Neural cell (in vitro differentiated cells): ENCODE data around the gene TXNDC11. TPM values are rescaled to one million over a fixed set of nuclear protein-coding genes. Genes with fewer than 3 reads are reported as not detected.

ENCODE experiments used
- H2AFZ ChIP-seq: fragments of 200-600, 300-800 bp; sonication (generic), shearing (Covaris generic); 2 replicates; pipeline ENCODE4 v1.6.0; 2014; ENCODE audit warnings: low read depth, mild to moderate bottlenecking, antibody characterized with exemption, low read length, moderate library complexity
- H3F3A ChIP-seq: fragments of 200-600 bp; shearing (Covaris generic); 2 replicates; pipeline ENCODE4 v1.6.1; 2016; ENCODE audit warnings: mild to moderate bottlenecking, moderate library complexity, mixed read lengths, antibody characterized with exemption, low read length; ENCODE audit not compliant: insufficient read depth, poor library complexity, severe bottlenecking
- H3K27ac ChIP-seq: fragments of 200-600, 300-800 bp; sonication (generic), shearing (Covaris generic); 2 replicates; pipeline ENCODE4 v1.5.1; 2014; ENCODE audit warnings: mild to moderate bottlenecking, low read length, moderate library complexity
- H3K27me3 ChIP-seq: fragments of 300-800, 200-600 bp; sonication (generic), shearing (Covaris generic); 2 replicates; pipeline ENCODE4 v1.6.0; 2014; ENCODE audit warnings: mild to moderate bottlenecking, low read depth, low read length, moderate library complexity; ENCODE audit not compliant: insufficient read depth
- H3K36me3 ChIP-seq: fragments of 300-800, 200-600 bp; sonication (generic), shearing (Covaris generic); 2 replicates; pipeline ENCODE4 v1.5.1; 2014; ENCODE audit warnings: mild to moderate bottlenecking, antibody characterized with exemption, low read length, moderate library complexity; ENCODE audit not compliant: insufficient read depth
- H3K4me2 ChIP-seq: fragments of 300-800, 200-600 bp; sonication (generic), shearing (Covaris generic); 2 replicates; pipeline ENCODE4 v1.6.0; 2014; ENCODE audit warnings: mild to moderate bottlenecking, low read length
- H3K4me3 ChIP-seq: fragments of 300-800, 200-600 bp; sonication (generic), shearing (Covaris generic); 2 replicates; pipeline ENCODE4 v1.5.1; 2014; ENCODE audit warnings: mild to moderate bottlenecking, low read length, moderate library complexity
- H3K79me2 ChIP-seq: fragments of 200-600 bp; shearing (Covaris generic); replicated peaks from 2 replicates; pipeline ENCODE4 v1.6.0; 2014; ENCODE audit warnings: mild to moderate bottlenecking, low read length, moderate library complexity; ENCODE audit not compliant: insufficient read depth
- H3K9ac ChIP-seq: fragments of 300-800, 200-600 bp; sonication (generic), shearing (Covaris generic); 2 replicates; pipeline ENCODE4 v1.6.1; 2016; ENCODE audit warnings: mild to moderate bottlenecking, low read length, mixed read lengths
- H3K9me2 ChIP-seq: fragments of 200-600 bp; shearing (Covaris generic); 2 replicates; pipeline ENCODE4 v1.6.1; 2016; ENCODE audit warnings: mild to moderate bottlenecking, low read length, mixed read lengths; ENCODE audit not compliant: insufficient read depth
- H3K9me3 ChIP-seq: fragments of 200-600, 300-800 bp; sonication (generic), shearing (Covaris generic); 2 replicates; pipeline ENCODE4 v1.6.1; 2016; ENCODE audit warnings: mild to moderate bottlenecking, mixed run types, low read length, moderate library complexity, mixed read lengths
- H4K20me1 ChIP-seq: fragments of 200-600 bp; shearing (Covaris generic); 2 replicates; pipeline ENCODE4 v1.6.1; 2016; ENCODE audit warnings: mild to moderate bottlenecking, mixed run types; ENCODE audit not compliant: insufficient read depth
- EP300 ChIP-seq: fragments of 450-650 bp; conservative IDR thresholded peaks from 2 replicates; pipeline ENCODE4 v1.6.1; 2014; ENCODE audit warnings: antibody characterized with exemption, mild to moderate bottlenecking, moderate library complexity; ENCODE audit not compliant: poor library complexity, severe bottlenecking
- EZH2 ChIP-seq: fragments of 200-600, 300-800 bp; shearing (Covaris generic), sonication (generic); IDR thresholded peaks from 2 replicates; pipeline ENCODE4 v1.6.1; 2014; ENCODE audit warnings: antibody characterized with exemption, low read length, borderline replicate concordance, mild to moderate bottlenecking; ENCODE audit not compliant: insufficient read depth, poor library complexity, severe bottlenecking
- MXI1 ChIP-seq: fragments of 450-650 bp; conservative IDR thresholded peaks from 2 replicates; pipeline ENCODE4 v1.6.1; 2014; ENCODE audit warnings: antibody characterized with exemption, mild to moderate bottlenecking; ENCODE audit not compliant: poor library complexity, severe bottlenecking
- POLR2AphosphoS5 ChIP-seq: IDR thresholded peaks from 2 replicates; pipeline ENCODE4 v1.6.1; 2012
- RAD21 ChIP-seq: fragments of 450-650 bp; conservative IDR thresholded peaks from 2 replicates; pipeline ENCODE4 v1.6.1; 2014; ENCODE audit warnings: antibody characterized with exemption, mild to moderate bottlenecking, moderate library complexity
- REST ChIP-seq: IDR thresholded peaks from 2 replicates; pipeline ENCODE4 v1.6.1; 2012; ENCODE audit warnings: borderline replicate concordance
- SMC3 ChIP-seq: fragments of 450-650 bp; conservative IDR thresholded peaks from 2 replicates; pipeline ENCODE4 v1.6.1; 2014; ENCODE audit warnings: antibody characterized with exemption, mild to moderate bottlenecking, moderate library complexity; ENCODE audit not compliant: poor library complexity
- TAF1 ChIP-seq: IDR thresholded peaks from 2 replicates; pipeline ENCODE4 v1.6.1; 2012; ENCODE audit warnings: low read depth
- polyA plus RNA-seq: library from polyadenylated mRNA; depleted of rRNA; stranded (reverse); fragments of >200 nt; gene quantifications from 2 replicates; pipeline ENCODE4 v1.2.3, GENCODE V29; 2014
- TF ChIP-seq, protein P1 (sequence below): fragments of 450-650 bp; IDR thresholded peaks from 2 replicates; pipeline ENCODE4 v1.5.1; 2014; ENCODE audit warnings: antibody characterized with exemption, mild to moderate bottlenecking, moderate library complexity; ENCODE audit not compliant: poor library complexity, severe bottlenecking

Gene TXNDC11
- polyA plus RNA-seq, 1 donor from 2014 or later, result 10.9 TPM

GRCh38 chr16:11737713-11738112, 4.9 kb downstream of the TXNDC11 start:
- no peaks in the 10 kb centered on the region for H4K20me1 ChIP-seq
- H3K27me3 ChIP-seq, result no peaks in the 10 kb centered on the region
- no peak overlapping the region for H3K9ac ChIP-seq
- peaks cover 4% of the 10 kb centered on the region for H3K36me3 ChIP-seq
- no peak overlapping the region for H3K4me2 ChIP-seq
- no peak overlapping the region for H3K27ac ChIP-seq
- peaks cover 27% of the 10 kb centered on the region for H3K79me2 ChIP-seq
- TF ChIP-seq REST (no peak), EZH2 (no peak), EP300 (no peak), MXI1 (no peak), POLR2AphosphoS5 (no peak), TAF1 (no peak), RAD21 (no peak), SMC3 (no peak)
- TF ChIP-seq, protein P1, sequence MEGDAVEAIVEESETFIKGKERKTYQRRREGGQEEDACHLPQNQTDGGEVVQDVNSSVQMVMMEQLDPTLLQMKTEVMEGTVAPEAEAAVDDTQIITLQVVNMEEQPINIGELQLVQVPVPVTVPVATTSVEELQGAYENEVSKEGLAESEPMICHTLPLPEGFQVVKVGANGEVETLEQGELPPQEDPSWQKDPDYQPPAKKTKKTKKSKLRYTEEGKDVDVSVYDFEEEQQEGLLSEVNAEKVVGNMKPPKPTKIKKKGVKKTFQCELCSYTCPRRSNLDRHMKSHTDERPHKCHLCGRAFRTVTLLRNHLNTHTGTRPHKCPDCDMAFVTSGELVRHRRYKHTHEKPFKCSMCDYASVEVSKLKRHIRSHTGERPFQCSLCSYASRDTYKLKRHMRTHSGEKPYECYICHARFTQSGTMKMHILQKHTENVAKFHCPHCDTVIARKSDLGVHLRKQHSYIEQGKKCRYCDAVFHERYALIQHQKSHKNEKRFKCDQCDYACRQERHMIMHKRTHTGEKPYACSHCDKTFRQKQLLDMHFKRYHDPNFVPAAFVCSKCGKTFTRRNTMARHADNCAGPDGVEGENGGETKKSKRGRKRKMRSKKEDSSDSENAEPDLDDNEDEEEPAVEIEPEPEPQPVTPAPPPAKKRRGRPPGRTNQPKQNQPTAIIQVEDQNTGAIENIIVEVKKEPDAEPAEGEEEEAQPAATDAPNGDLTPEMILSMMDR, result no peak
- H2AFZ ChIP-seq, result no peak overlapping the region
- no peak overlapping the region for H3K4me3 ChIP-seq
- no peaks in the 10 kb centered on the region for H3F3A ChIP-seq
- no peaks in the 10 kb centered on the region for H3K9me2 ChIP-seq
- no peaks in the 10 kb centered on the region for H3K9me3 ChIP-seq

- H3K79me2 ChIP-seq, result peaks cover 27% of the 10 kb centered on the region
- no peak for TF ChIP-seq POLR2AphosphoS5
- TF ChIP-seq MXI1, result no peak
- H3K27me3 ChIP-seq, result no peaks in the 10 kb centered on the region
- no peaks in the 10 kb centered on the region for H3F3A ChIP-seq
- no peaks in the 10 kb centered on the region for H3K9me2 ChIP-seq
- H3K9me3 ChIP-seq, result no peaks in the 10 kb centered on the region
- no peak overlapping the region for H2AFZ ChIP-seq
- no peak overlapping the region for H3K4me3 ChIP-seq
- H3K9ac ChIP-seq, result no peak overlapping the region
- H3K27ac ChIP-seq, result no peak overlapping the region
- no peaks in the 10 kb centered on the region for H4K20me1 ChIP-seq
- no peak overlapping the region for H3K4me2 ChIP-seq
- peaks cover 4% of the 10 kb centered on the region for H3K36me3 ChIP-seq
These were observed 5.8 kb downstream of the TXNDC11 start for GRCh38 chr16:11736903-11737302.

- H3K9me2 ChIP-seq, result no peaks in the 10 kb centered on the region
- no peaks in the 10 kb centered on the region for H4K20me1 ChIP-seq
- H3K79me2 ChIP-seq, result peaks cover 25% of the 10 kb centered on the region
- H3K9me3 ChIP-seq, result no peaks in the 10 kb centered on the region
- no peak overlapping the region for H3K27ac ChIP-seq
- no peak overlapping the region for H3K9ac ChIP-seq
- H3K4me2 ChIP-seq, result no peak overlapping the region
- H3K4me3 ChIP-seq, result no peak overlapping the region
- H3F3A ChIP-seq, result no peaks in the 10 kb centered on the region
- TF ChIP-seq, protein P1, result no peak
- TF ChIP-seq SMC3 (no peak), REST (no peak), EZH2 (no peak), EP300 (no peak), RAD21 (no peak), MXI1 (no peak), POLR2AphosphoS5 (no peak), TAF1 (no peak)
- H3K27me3 ChIP-seq, result no peaks in the 10 kb centered on the region
- H3K36me3 ChIP-seq, result peaks cover 4% of the 10 kb centered on the region
- no peak overlapping the region for H2AFZ ChIP-seq
These were observed 6.9 kb downstream of the TXNDC11 start for GRCh38 chr16:11735787-11736186.
